ENCODE results near the gene FBXL13. TPM values are rescaled to one million over a fixed set of nuclear protein-coding genes. Genes with fewer than 3 reads are reported as not detected.
"Not testable (repeated sequence)": the region's sequence is repeated elsewhere in the genome, so short reads cannot be mapped to it uniquely, and the experiment has no call there.

The FBXL13 gene
- total RNA-seq, 4 donors from 2014 or later, result 0.20 to 3.5 (median 1.8) TPM

DNA sequence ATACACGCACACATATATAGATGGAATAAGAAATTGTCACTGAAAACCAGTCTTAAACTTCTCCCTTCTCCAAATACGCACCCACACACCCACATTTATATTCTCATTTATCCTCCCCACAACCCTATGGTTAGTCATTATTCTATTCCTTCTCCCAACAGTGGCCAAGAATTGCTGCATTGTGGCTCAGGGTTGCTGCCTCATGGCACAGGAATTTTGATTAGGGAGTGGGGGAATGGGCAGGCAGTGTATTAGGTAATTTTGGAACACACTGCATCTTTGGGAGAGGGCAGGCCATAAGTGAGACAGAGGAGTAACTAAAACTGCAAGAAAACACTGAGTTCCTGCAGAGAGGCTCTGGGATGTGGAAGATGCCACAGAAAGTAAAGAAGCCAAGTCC is 38.6 kb upstream of the FBXL13 start:
- Histone ChIP-seq H3K4me1 (peaks cover 0 to 41% (median 4%) of the 10 kb centered on the region in 4 donors), H3K27ac (peak overlapping the region in 2 of 4 donors; percentile 75 to 80), H3K4me3 (no peak overlapping the region), H3K36me3 (peaks cover 0 to 3% (median 0%) of the 10 kb centered on the region in 3 donors), H3K9me3 (no peaks in the 10 kb centered on the region), H3K27me3 (no peaks in the 10 kb centered on the region)
- no peak for DNase-seq (ENCODE audit: low spot score in 2 of 2)
- WGBS, 2 donors, result 57 to 68% methylated on average over 2 of the region's 2 CpGs
- TF ChIP-seq POLR2A (IDR thresholded peaks at IDR 0.05) (no peak), EP300 (IDR thresholded peaks at IDR 0.05) (peak in 1 of 2 donors; percentile 47)
- TF ChIP-seq, protein P1, sequence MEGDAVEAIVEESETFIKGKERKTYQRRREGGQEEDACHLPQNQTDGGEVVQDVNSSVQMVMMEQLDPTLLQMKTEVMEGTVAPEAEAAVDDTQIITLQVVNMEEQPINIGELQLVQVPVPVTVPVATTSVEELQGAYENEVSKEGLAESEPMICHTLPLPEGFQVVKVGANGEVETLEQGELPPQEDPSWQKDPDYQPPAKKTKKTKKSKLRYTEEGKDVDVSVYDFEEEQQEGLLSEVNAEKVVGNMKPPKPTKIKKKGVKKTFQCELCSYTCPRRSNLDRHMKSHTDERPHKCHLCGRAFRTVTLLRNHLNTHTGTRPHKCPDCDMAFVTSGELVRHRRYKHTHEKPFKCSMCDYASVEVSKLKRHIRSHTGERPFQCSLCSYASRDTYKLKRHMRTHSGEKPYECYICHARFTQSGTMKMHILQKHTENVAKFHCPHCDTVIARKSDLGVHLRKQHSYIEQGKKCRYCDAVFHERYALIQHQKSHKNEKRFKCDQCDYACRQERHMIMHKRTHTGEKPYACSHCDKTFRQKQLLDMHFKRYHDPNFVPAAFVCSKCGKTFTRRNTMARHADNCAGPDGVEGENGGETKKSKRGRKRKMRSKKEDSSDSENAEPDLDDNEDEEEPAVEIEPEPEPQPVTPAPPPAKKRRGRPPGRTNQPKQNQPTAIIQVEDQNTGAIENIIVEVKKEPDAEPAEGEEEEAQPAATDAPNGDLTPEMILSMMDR (IDR thresholded peaks at IDR 0.05), result no peak

DNA sequence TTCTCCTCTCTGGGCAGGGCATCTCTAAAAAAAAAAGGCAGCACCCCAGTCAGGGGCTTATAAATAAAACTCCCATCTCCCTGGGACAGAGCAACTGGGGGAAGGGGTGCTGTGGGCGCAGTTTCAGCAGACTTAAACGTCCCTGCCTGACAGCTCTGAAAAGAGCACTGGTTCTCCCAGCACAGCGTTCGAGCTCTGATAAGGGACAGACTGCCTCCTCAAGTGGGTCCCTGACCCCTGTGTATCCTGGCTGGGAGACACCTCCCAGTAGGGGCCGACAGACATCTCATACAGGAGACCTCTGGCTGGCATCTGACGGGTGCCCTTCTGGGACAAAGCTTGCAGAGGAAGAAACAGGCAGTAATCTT is 32.1 kb upstream of the FBXL13 start:
- H3K9me3 ChIP-seq; H3K4me3 ChIP-seq; DNase-seq (ENCODE audit: low spot score in 2 of 2); H3K27me3 ChIP-seq: not testable (repeated sequence)
- 32 to 34% methylated on average over 6 of the region's 6 CpGs for WGBS, 2 donors
- Histone ChIP-seq H3K36me3 (peaks cover 0 to 22% (median 0%) of the 10 kb centered on the region in 3 donors), H3K4me1 (peaks cover 0 to 15% (median 2%) of the 10 kb centered on the region in 4 donors), H3K27ac (peak overlapping the region in 2 of 4 donors; percentile 33 to 48)

GRCh38 chr7:103106005-103106702 is 31.6 kb upstream of the FBXL13 start:
- Histone ChIP-seq H3K27ac (peak overlapping the region in 2 of 4 donors; percentile 33 to 48), H3K4me1 (peaks cover 0 to 15% (median 2%) of the 10 kb centered on the region in 4 donors), H3K4me3 (no peak overlapping the region), H3K27me3 (no peaks in the 10 kb centered on the region), H3K36me3 (peaks cover 0 to 22% (median 3%) of the 10 kb centered on the region in 3 donors), H3K9me3 (no peaks in the 10 kb centered on the region)
- WGBS, 2 donors, result 28 to 40% methylated on average over 12 of the region's 12 CpGs
- TF ChIP-seq, protein P1 (IDR thresholded peaks at IDR 0.05), result no peak
- TF ChIP-seq POLR2A (IDR thresholded peaks at IDR 0.05) (no peak), EP300 (IDR thresholded peaks at IDR 0.05) (no peak)
- no peak for DNase-seq (ENCODE audit: low spot score in 2 of 2)

DNA sequence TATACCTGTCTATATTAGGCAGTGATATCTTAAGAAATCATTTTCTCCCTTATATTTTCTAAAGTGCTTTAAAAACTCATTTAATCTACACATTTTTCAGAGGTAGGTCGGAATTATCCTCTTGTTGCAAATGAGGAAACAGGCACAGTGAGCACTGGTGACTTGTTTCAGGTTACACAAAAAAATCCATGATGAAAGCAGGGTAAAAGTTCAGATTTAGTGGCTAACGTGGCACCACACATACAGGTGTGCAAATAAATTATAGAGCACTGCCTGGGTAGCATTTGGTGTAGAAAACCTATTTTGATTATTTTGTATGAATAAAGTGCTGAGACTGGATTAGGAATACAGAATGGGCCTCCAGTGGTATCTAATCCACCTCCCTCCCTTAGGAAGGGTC is 26.9 kb upstream of the FBXL13 start:
- TF ChIP-seq EP300 (IDR thresholded peaks at IDR 0.05) (no peak), POLR2A (IDR thresholded peaks at IDR 0.05) (no peak)
- TF ChIP-seq, protein P1 (IDR thresholded peaks at IDR 0.05), result no peak
- Histone ChIP-seq H3K27ac (no peak overlapping the region), H3K4me1 (peaks cover 0 to 10% (median 2%) of the 10 kb centered on the region in 4 donors), H3K36me3 (peaks cover 0 to 44% (median 3%) of the 10 kb centered on the region in 3 donors), H3K27me3 (no peaks in the 10 kb centered on the region), H3K4me3 (no peak overlapping the region), H3K9me3 (no peaks in the 10 kb centered on the region)
- DNase-seq (ENCODE audit: low spot score in 2 of 2), result no peak
- 41 to 43% methylated on average over 2 of the region's 2 CpGs for WGBS, 2 donors

GRCh38 chr7:103100348-103100747 is 25.8 kb upstream of the FBXL13 start:
- no peak overlapping the region for H3K27ac ChIP-seq
- peaks cover 0 to 2% (median 0%) of the 10 kb centered on the region in 4 donors for H3K4me1 ChIP-seq
- WGBS, 2 donors, result 51 to 60% methylated on average over 3 of the region's 3 CpGs
- H3K9me3 ChIP-seq, result no peaks in the 10 kb centered on the region
- no peaks in the 10 kb centered on the region for H3K27me3 ChIP-seq
- TF ChIP-seq EP300 (IDR thresholded peaks at IDR 0.05), result no peak
- TF ChIP-seq, protein P1 (IDR thresholded peaks at IDR 0.05), result no peak
- no peak for TF ChIP-seq POLR2A (IDR thresholded peaks at IDR 0.05)
- no peak for DNase-seq (ENCODE audit: low spot score in 2 of 2)
- peaks cover 0 to 49% (median 3%) of the 10 kb centered on the region in 3 donors for H3K36me3 ChIP-seq
- no peak overlapping the region for H3K4me3 ChIP-seq
